LNCAP (cell line): Measurements from ENCODE around the gene TMEM40.

Experiments
- TF ChIP-seq, protein P1 (sequence below): fragments of 450-650 bp; IDR thresholded peaks from 2 replicates; pipeline ENCODE4 v1.5.1; 2017; ENCODE audit warnings: mild to moderate bottlenecking

The TMEM40 gene

DNA sequence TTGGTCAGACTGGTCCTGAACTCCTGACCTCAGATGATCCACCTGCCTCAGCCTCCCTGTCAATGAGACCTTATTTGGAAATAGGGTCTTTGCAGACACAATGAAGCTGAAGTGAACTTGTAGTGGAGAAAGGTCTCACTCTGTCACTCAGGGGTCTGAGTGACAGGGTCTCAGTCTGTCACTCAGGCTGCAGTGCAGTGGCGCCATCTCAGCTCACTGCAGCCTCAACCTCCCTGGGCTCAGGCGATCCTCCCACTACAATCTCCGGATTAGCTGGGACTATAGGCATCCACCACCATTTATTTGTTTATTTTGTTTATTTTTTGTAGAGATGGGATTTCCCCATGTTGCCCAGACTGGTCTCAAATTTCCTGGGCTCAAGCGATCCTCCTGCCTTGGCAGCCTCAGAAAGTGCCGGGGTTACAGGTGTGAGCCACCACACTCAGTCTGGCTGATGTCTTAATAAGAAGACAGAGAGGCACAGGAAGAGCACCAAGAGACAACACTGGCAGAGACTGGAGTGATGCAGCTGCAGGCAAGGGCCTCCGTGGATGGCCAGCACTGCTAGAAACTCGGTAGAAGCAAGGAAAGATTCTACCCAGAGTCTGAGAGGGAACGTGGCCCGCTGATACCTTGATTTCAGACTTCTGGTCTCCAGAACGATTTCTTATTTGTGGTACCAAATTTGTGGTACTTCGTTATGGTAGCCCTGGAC, 68.9 kb downstream of the TMEM40 start:
- TF ChIP-seq, protein P1, sequence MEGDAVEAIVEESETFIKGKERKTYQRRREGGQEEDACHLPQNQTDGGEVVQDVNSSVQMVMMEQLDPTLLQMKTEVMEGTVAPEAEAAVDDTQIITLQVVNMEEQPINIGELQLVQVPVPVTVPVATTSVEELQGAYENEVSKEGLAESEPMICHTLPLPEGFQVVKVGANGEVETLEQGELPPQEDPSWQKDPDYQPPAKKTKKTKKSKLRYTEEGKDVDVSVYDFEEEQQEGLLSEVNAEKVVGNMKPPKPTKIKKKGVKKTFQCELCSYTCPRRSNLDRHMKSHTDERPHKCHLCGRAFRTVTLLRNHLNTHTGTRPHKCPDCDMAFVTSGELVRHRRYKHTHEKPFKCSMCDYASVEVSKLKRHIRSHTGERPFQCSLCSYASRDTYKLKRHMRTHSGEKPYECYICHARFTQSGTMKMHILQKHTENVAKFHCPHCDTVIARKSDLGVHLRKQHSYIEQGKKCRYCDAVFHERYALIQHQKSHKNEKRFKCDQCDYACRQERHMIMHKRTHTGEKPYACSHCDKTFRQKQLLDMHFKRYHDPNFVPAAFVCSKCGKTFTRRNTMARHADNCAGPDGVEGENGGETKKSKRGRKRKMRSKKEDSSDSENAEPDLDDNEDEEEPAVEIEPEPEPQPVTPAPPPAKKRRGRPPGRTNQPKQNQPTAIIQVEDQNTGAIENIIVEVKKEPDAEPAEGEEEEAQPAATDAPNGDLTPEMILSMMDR = no peak

GRCh38 chr3:12687948-12688347, 71.1 kb downstream of the TMEM40 start:
- TF ChIP-seq, protein P1 = no peak

- TF ChIP-seq, protein P1 = no peak
These were observed 73.0 kb downstream of the TMEM40 start for GRCh38 chr3:12686096-12686495.
